T-helper 22 cell (primary cell): ENCODE data around the gene MESD.
"Not testable (repeated sequence)": the region's sequence is repeated elsewhere in the genome, so short reads cannot be mapped to it uniquely, and the experiment has no call there.

Experiments
- DNase-seq: peaks from one replicate; pipeline ENCODE4 v3.0.0-alpha.2; 2020; ENCODE audit warnings: low read depth

Gene MESD

GRCh38 chr15:80989081-80989517 lies 520 bp downstream of the MESD start:
- no peak for DNase-seq

GRCh38 chr15:80988148-80988796 lies 1.3 kb downstream of the MESD start:
- no peak for DNase-seq

- DNase-seq = no peak
Observed at GRCh38 chr15:80986487-80986886, 3.1 kb downstream of the MESD start.

- no peak for DNase-seq
Observed at GRCh38 chr15:80985981-80986380, 3.6 kb downstream of the MESD start.

GRCh38 chr15:80984856-80985255 lies 4.8 kb downstream of the MESD start:
- no peak for DNase-seq

- DNase-seq = no peak
Observed at GRCh38 chr15:80982839-80983238, 6.8 kb downstream of the MESD start.

GRCh38 chr15:80982205-80982604 lies 7.4 kb downstream of the MESD start:
- DNase-seq = no peak

GRCh38 chr15:80979538-80980200 lies 9.9 kb downstream of the MESD start:
- no peak for DNase-seq

- no peak for DNase-seq
Observed at GRCh38 chr15:80978685-80979329, 10.8 kb downstream of the MESD start.

GRCh38 chr15:80977627-80978036 lies 12.0 kb downstream of the MESD start:
- DNase-seq = no peak

- no peak for DNase-seq
Observed at GRCh38 chr15:80976851-80977250, 12.8 kb downstream of the MESD start.

GRCh38 chr15:80974914-80975313 lies 14.7 kb downstream of the MESD start:
- no peak for DNase-seq

- no peak for DNase-seq
Observed at GRCh38 chr15:80972276-80972675, 17.3 kb downstream of the MESD start.

GRCh38 chr15:80971143-80971542 lies 18.5 kb downstream of the MESD start:
- DNase-seq = no peak

GRCh38 chr15:80970658-80971057 lies 19.0 kb downstream of the MESD start:
- DNase-seq = no peak

- DNase-seq = no peak
Observed at GRCh38 chr15:80970018-80970657, 19.5 kb downstream of the MESD start.

- no peak for DNase-seq
Observed at GRCh38 chr15:80969316-80969715, 20.3 kb downstream of the MESD start.

- DNase-seq = no peak
Observed at GRCh38 chr15:80967991-80968510, 21.6 kb downstream of the MESD start.

- no peak for DNase-seq
Observed at GRCh38 chr15:80967451-80967850, 22.2 kb downstream of the MESD start.

- no peak for DNase-seq
Observed at GRCh38 chr15:80966431-80967197, 23.0 kb downstream of the MESD start.

GRCh38 chr15:80965454-80965853 lies 24.2 kb downstream of the MESD start:
- DNase-seq = not testable (repeated sequence)
